Stomach (tissue), 4 donors: Measurements from ENCODE around the gene KASH5.

Source experiments
- CTCF ChIP-seq, 7 experiments: fragments of 450-650 bp in 4 of 7; fragments of 200-600 bp in 3 of 7; sonication (generic) in 3 of 7; IDR thresholded peaks; one replicate each; pipeline ENCODE4 v1.5.1; 2016 to 2019; ENCODE audit warnings: antibody characterized with exemption in 7 of 7, control low read depth in 2 of 7, mild to moderate bottlenecking in 1 of 7
- EP300 ChIP-seq: sonication (generic); formaldehyde crosslinking; IDR thresholded peaks from one replicate; pipeline ENCODE4 v1.6.1; 2017; ENCODE audit warnings: antibody characterized with exemption
- POLR2A ChIP-seq, 4 donors: fragments of 450-650 bp; IDR thresholded peaks; one replicate each; pipeline ENCODE4 v1.6.1; 2016; ENCODE audit warnings: antibody characterized with exemption in 4 of 4, control low read depth in 2 of 4, mild to moderate bottlenecking in 1 of 4, moderate library complexity in 1 of 4

GRCh38 chr19:49374665-49375434 lies 13.2 kb upstream of the KASH5 start:
- no peak for TF ChIP-seq EP300
- TF ChIP-seq CTCF (IDR thresholded peaks at IDR 0.05), result no peak
- TF ChIP-seq POLR2A (IDR thresholded peaks at IDR 0.05), result no peak
